Measurements from ENCODE around the gene AOPEP. TPM values are rescaled to one million over a fixed set of nuclear protein-coding genes. Genes with fewer than 3 reads are reported as not detected.
A peak's percentile ranks its signal among the peaks of the same experiment; 100 is the strongest.

The AOPEP gene
- total RNA-seq, 1 donor from 2014 or later = 25.8 TPM

GRCh38 chr9:95001720-95002119 is 275.2 kb downstream of the AOPEP start:
- no peak overlapping the region for H3K27ac Mint-ChIP-seq (ENCODE audit: unreplicated experiment)
- peaks cover 4% of the 10 kb centered on the region for H3K27me3 Mint-ChIP-seq (ENCODE audit: unreplicated experiment)
- TF ChIP-seq CTCF (IDR thresholded peaks at IDR 0.05; ENCODE audit: partially characterized antibody, unreplicated experiment) = no peak
- peaks cover 2% of the 10 kb centered on the region for H3K9me3 Mint-ChIP-seq (ENCODE audit: unreplicated experiment)
- no peak overlapping the region for H3K4me3 Mint-ChIP-seq (ENCODE audit: unreplicated experiment)
- no peaks in the 10 kb centered on the region for H3K4me1 Mint-ChIP-seq (ENCODE audit: low read depth, unreplicated experiment)
- no peak for DNase-seq
- H3K36me3 Mint-ChIP-seq (ENCODE audit: unreplicated experiment) = no peaks in the 10 kb centered on the region

- H3K27ac Mint-ChIP-seq (ENCODE audit: unreplicated experiment) = no peak overlapping the region
- H3K27me3 Mint-ChIP-seq (ENCODE audit: unreplicated experiment) = peaks cover 4% of the 10 kb centered on the region
- no peaks in the 10 kb centered on the region for H3K36me3 Mint-ChIP-seq (ENCODE audit: unreplicated experiment)
- H3K9me3 Mint-ChIP-seq (ENCODE audit: unreplicated experiment) = peaks cover 2% of the 10 kb centered on the region
- H3K4me1 Mint-ChIP-seq (ENCODE audit: low read depth, unreplicated experiment) = no peaks in the 10 kb centered on the region
- TF ChIP-seq CTCF (IDR thresholded peaks at IDR 0.05; ENCODE audit: partially characterized antibody, unreplicated experiment) = no peak
- H3K4me3 Mint-ChIP-seq (ENCODE audit: unreplicated experiment) = peak overlapping the region; percentile 84
- peak; percentile 65 for DNase-seq
These were observed 277.4 kb downstream of the AOPEP start for GRCh38 chr9:95003689-95004410.

- peak; percentile 68 for DNase-seq
- no peak overlapping the region for H3K27ac Mint-ChIP-seq (ENCODE audit: unreplicated experiment)
- H3K27me3 Mint-ChIP-seq (ENCODE audit: unreplicated experiment) = peaks cover 4% of the 10 kb centered on the region
- no peaks in the 10 kb centered on the region for H3K4me1 Mint-ChIP-seq (ENCODE audit: low read depth, unreplicated experiment)
- no peaks in the 10 kb centered on the region for H3K36me3 Mint-ChIP-seq (ENCODE audit: unreplicated experiment)
- H3K4me3 Mint-ChIP-seq (ENCODE audit: unreplicated experiment) = no peak overlapping the region
- peaks cover 2% of the 10 kb centered on the region for H3K9me3 Mint-ChIP-seq (ENCODE audit: unreplicated experiment)
- no peak for TF ChIP-seq CTCF (IDR thresholded peaks at IDR 0.05; ENCODE audit: partially characterized antibody, unreplicated experiment)
These were observed 278.1 kb downstream of the AOPEP start for GRCh38 chr9:95004411-95005277.

GRCh38 chr9:95005278-95006143 is 279.0 kb downstream of the AOPEP start:
- TF ChIP-seq CTCF (IDR thresholded peaks at IDR 0.05; ENCODE audit: partially characterized antibody, unreplicated experiment) = no peak
- H3K27me3 Mint-ChIP-seq (ENCODE audit: unreplicated experiment) = peaks cover 4% of the 10 kb centered on the region
- H3K36me3 Mint-ChIP-seq (ENCODE audit: unreplicated experiment) = no peaks in the 10 kb centered on the region
- peaks cover 2% of the 10 kb centered on the region for H3K9me3 Mint-ChIP-seq (ENCODE audit: unreplicated experiment)
- no peak for DNase-seq
- H3K4me1 Mint-ChIP-seq (ENCODE audit: low read depth, unreplicated experiment) = no peaks in the 10 kb centered on the region
- peak overlapping the region; percentile 35 for H3K27ac Mint-ChIP-seq (ENCODE audit: unreplicated experiment)
- H3K4me3 Mint-ChIP-seq (ENCODE audit: unreplicated experiment) = peak overlapping the region; percentile 91
